NB4 (cell line): ENCODE data around the gene KIF21A.

Source experiments
- CTCF ChIP-seq: IDR thresholded peaks from one replicate; pipeline ENCODE4 v1.5.1; 2012; ENCODE audit warnings: low read depth, low read length
- POLR2A ChIP-seq: IDR thresholded peaks from 2 replicates; pipeline ENCODE4 v1.6.1; 2011; ENCODE audit warnings: mild to moderate bottlenecking; ENCODE audit not compliant: insufficient read length; ENCODE audit errors: extremely low read depth

- TF ChIP-seq CTCF (no peak), POLR2A (no peak)
Observed at GRCh38 chr12:39368096-39368495, 74.8 kb downstream of the KIF21A start.
